Testis (tissue), 3 donors: ENCODE measurements around the gene LUZP2. TPM values are rescaled to one million over a fixed set of nuclear protein-coding genes. Genes with fewer than 3 reads are reported as not detected.

ENCODE experiments used
- DNase-seq: peaks from one replicate; pipeline ENCODE4 v3.0.0-alpha.2; 2019
- H3K27ac ChIP-seq, 2 donors: fragments of 200-600 bp; sonication (generic); one replicate each; pipeline ENCODE4 v1.5.1; 2019
- H3K27me3 ChIP-seq: fragments of 200-600 bp; sonication (generic); one replicate; pipeline ENCODE4 v1.5.1; 2019
- H3K36me3 ChIP-seq: fragments of 200-600 bp; sonication (generic); one replicate; pipeline ENCODE4 v1.5.1; 2017; ENCODE audit warnings: low read depth; ENCODE audit errors: missing control alignments
- H3K4me1 ChIP-seq: fragments of 200-600 bp; sonication (generic); one replicate; pipeline ENCODE4 v1.5.1; 2019
- H3K4me3 ChIP-seq, 2 donors: fragments of 200-600 bp; sonication (generic); one replicate each; pipeline ENCODE4 v1.5.1; 2017 to 2019
- H3K9me3 ChIP-seq: fragments of 200-600 bp; sonication (generic); one replicate; pipeline ENCODE4 v1.5.1; 2017
- POLR2A ChIP-seq: fragments of 450-650 bp; IDR thresholded peaks from one replicate; pipeline ENCODE4 v1.6.1; 2017; ENCODE audit warnings: antibody characterized with exemption, mild to moderate bottlenecking, moderate library complexity
- WGBS, 2 donors: methylation state at CpG; one replicate each; pipeline ENCODE4 v1.1.5; 2018; 5-methylcytosine and 5-hydroxymethylcytosine counted together
- intact Hi-C: fragments of 100-400 bp; cut with DNase I; formaldehyde crosslinking; loops from one replicate; pipeline ENCODE4 v1.15.1; 2023; ENCODE audit warnings: low total_unique reads
- polyA plus RNA-seq: library from polyadenylated mRNA; stranded (reverse); fragments of 350-450 nt; fragmentation: Illumina TruSeq; extraction: RNeasy Lipid Tissue Mini Kit (QIAGEN cat#74804); gene quantifications from one replicate; pipeline ENCODE4 v1.2.3, GENCODE V29; 2014; ENCODE audit warnings: low read depth, low replicate concordance; ENCODE audit not compliant: insufficient read depth
- total RNA-seq, 2 donors: library from RNA; depleted of rRNA; stranded (reverse); fragments of >200 nt; gene quantifications; one replicate each; pipeline ENCODE4 v1.2.3, GENCODE V29; 2016
- TF ChIP-seq, protein P1 (sequence below), 3 experiments: fragments of 450-650 bp in 2 of 3; fragments of 200-600 bp in 1 of 3; sonication (generic) in 1 of 3; IDR thresholded peaks; one replicate each; pipeline ENCODE4 v1.5.1; 2016 to 2019; ENCODE audit warnings: antibody characterized with exemption in 3 of 3, mild to moderate bottlenecking in 2 of 3, moderate library complexity in 1 of 3

LUZP2 gene
- total and polyA plus RNA-seq, 3 donors from 2014 or later: 0.63 to 0.98 (median 0.74) TPM

DNA sequence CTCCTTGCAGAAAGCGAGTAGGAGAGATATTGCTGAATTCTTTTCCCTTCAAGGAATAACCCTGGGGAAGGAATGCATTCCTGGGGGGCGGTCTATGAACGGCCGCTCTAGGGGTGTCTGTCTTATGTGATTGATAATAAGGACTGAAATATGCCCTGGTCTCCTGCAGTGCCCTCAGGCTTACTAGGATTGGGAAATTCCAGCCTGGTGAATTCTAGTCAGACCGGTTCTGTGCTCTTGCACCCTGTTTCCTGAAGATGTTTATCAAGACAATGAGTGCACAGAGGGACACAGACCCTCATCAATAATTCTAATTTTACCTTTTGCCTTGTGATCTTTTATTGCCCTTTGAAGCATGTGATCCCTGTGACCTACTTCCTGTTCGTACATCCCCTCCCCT is 140.7 kb downstream of the LUZP2 start:
- no peak for TF ChIP-seq POLR2A
- TF ChIP-seq, protein P1, sequence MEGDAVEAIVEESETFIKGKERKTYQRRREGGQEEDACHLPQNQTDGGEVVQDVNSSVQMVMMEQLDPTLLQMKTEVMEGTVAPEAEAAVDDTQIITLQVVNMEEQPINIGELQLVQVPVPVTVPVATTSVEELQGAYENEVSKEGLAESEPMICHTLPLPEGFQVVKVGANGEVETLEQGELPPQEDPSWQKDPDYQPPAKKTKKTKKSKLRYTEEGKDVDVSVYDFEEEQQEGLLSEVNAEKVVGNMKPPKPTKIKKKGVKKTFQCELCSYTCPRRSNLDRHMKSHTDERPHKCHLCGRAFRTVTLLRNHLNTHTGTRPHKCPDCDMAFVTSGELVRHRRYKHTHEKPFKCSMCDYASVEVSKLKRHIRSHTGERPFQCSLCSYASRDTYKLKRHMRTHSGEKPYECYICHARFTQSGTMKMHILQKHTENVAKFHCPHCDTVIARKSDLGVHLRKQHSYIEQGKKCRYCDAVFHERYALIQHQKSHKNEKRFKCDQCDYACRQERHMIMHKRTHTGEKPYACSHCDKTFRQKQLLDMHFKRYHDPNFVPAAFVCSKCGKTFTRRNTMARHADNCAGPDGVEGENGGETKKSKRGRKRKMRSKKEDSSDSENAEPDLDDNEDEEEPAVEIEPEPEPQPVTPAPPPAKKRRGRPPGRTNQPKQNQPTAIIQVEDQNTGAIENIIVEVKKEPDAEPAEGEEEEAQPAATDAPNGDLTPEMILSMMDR (IDR thresholded peaks at IDR 0.05): no peak
- Histone ChIP-seq H3K9me3 (no peaks in the 10 kb centered on the region), H3K27ac (no peak overlapping the region), H3K4me3 (no peak overlapping the region), H3K27me3 (no peaks in the 10 kb centered on the region), H3K36me3 (no peaks in the 10 kb centered on the region), H3K4me1 (no peaks in the 10 kb centered on the region)
- intact Hi-C loops: no loop called here
- no peak for DNase-seq
- WGBS, 2 donors: 84 to 87% methylated on average over 6 of the region's 6 CpGs

DNA sequence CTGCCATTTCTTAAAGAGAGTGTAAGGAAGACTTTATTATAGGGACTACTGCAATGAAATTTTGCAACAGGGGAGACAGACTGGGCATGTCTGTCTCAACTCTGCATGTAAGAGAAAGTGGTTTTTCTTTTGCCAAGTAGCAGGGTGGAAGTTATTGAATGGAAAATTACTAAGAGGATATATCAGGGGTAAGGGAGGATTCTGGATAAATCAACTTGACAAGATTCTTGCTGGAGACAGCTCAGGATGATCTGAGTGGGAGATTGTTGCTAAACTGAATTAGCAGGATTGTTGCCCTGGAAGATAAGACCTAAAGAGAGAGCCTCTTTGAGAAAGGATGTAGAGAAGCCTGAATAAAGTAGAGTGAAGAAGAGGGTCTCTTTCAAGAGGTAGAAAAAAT is 145.8 kb downstream of the LUZP2 start:
- no peaks in the 10 kb centered on the region for H3K36me3 ChIP-seq
- H3K27ac ChIP-seq: no peak overlapping the region
- DNase-seq: no peak
- no peaks in the 10 kb centered on the region for H3K4me1 ChIP-seq
- intact Hi-C loops: no loop called here
- no peaks in the 10 kb centered on the region for H3K27me3 ChIP-seq
- no peak for TF ChIP-seq POLR2A
- TF ChIP-seq, protein P1 (IDR thresholded peaks at IDR 0.05): no peak
- no peaks in the 10 kb centered on the region for H3K9me3 ChIP-seq
- no peak overlapping the region for H3K4me3 ChIP-seq

DNA sequence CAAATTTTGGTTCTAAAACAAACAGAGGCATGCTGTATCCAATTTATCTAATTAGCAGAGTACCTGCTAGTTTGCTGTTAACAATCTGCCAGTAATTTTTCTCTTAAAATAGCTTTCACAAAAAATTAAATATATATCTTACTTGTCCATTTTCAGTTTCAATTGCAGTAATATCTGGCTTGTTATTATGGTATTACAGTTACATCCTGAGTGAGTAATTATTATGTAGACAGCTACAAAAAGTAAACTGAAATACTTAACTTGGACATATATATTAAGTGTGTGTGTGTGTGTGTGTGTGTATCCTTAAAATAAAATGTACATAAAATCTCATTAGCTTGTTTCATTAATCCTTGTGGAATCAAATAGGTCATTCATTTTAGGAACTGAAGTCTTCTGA is 148.7 kb downstream of the LUZP2 start:
- Histone ChIP-seq H3K27me3 (no peaks in the 10 kb centered on the region), H3K36me3 (no peaks in the 10 kb centered on the region), H3K9me3 (no peaks in the 10 kb centered on the region), H3K27ac (no peak overlapping the region), H3K4me1 (no peaks in the 10 kb centered on the region), H3K4me3 (no peak overlapping the region)
- DNase-seq: no peak
- intact Hi-C loops: no loop called here
- TF ChIP-seq, protein P1 (IDR thresholded peaks at IDR 0.05): no peak
- TF ChIP-seq POLR2A: no peak

DNA sequence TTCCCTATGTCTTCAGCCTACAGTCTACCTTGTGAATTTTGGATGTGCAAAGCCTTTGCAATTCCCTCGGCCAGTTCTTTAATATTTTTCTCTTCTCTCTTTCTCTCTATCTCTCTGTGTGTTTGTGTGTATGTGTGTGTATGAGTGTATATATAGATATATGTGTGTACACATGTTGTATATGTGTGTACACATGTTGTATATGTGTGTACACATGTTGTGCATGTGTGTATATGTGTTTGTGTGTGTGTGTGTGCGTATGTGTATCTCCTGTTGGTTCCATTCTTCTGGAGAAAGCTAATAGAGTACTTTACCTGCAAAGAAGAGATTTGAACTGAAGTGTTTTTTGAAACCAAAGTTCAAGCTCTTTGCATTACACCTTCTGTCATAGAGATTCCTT is 155.0 kb downstream of the LUZP2 start:
- DNase-seq: no peak
- no peak for TF ChIP-seq POLR2A
- TF ChIP-seq, protein P1 (IDR thresholded peaks at IDR 0.05): no peak
- Histone ChIP-seq H3K36me3 (no peaks in the 10 kb centered on the region), H3K4me1 (no peaks in the 10 kb centered on the region), H3K27ac (no peak overlapping the region), H3K9me3 (no peaks in the 10 kb centered on the region), H3K4me3 (no peak overlapping the region), H3K27me3 (no peaks in the 10 kb centered on the region)
- WGBS, 2 donors: 87 to 93% methylated on average over 2 of the region's 2 CpGs
- intact Hi-C loops: no loop called here

DNA sequence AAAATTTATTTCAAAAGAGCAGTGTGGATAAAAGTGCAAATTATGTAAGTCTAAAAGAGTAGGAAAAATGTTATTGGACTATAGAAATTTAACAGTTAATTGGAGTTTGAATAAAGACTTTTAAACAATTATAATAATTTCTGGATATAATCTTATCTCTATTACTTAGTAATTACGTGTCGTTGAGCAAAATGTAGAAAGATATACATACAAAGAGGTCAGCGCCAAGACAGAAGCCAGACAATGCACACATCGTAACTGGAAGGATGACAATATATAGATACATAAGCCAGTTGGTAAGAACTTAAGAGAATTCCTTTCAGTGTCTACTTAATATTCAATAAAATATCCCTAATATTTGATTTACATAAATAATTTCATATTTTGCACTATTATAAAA is 157.0 kb downstream of the LUZP2 start:
- H3K27me3 ChIP-seq: no peaks in the 10 kb centered on the region
- no peaks in the 10 kb centered on the region for H3K9me3 ChIP-seq
- no peaks in the 10 kb centered on the region for H3K36me3 ChIP-seq
- WGBS, 2 donors: 74% methylated on average over 4 of the region's 4 CpGs
- no peaks in the 10 kb centered on the region for H3K4me1 ChIP-seq
- no peak overlapping the region for H3K4me3 ChIP-seq
- TF ChIP-seq, protein P1 (IDR thresholded peaks at IDR 0.05): no peak
- TF ChIP-seq POLR2A: no peak
- DNase-seq: no peak
- no peak overlapping the region for H3K27ac ChIP-seq
- intact Hi-C loops: no loop called here
